Muscle of leg (tissue), 11 donors: Measurements from ENCODE around the gene SLC17A9. TPM values are rescaled to one million over a fixed set of nuclear protein-coding genes. Genes with fewer than 3 reads are reported as not detected.

Source experiments
- DNase-seq: peaks from one replicate; pipeline ENCODE4 v3.0.0; 2013
- H3K27ac ChIP-seq: one replicate; pipeline ENCODE4 v1.5.1; 2013; ENCODE audit warnings: mild to moderate bottlenecking, low read length, control low read depth
- H3K27me3 ChIP-seq: one replicate; pipeline ENCODE4 v1.6.1; 2013; ENCODE audit warnings: low read length; ENCODE audit not compliant: control insufficient read depth, insufficient read depth
- H3K36me3 ChIP-seq: one replicate; pipeline ENCODE4 v1.6.1; 2013; ENCODE audit warnings: low read length; ENCODE audit not compliant: control insufficient read depth, insufficient read depth
- H3K4me1 ChIP-seq: one replicate; pipeline ENCODE4 v1.6.1; 2013; ENCODE audit warnings: low read length; ENCODE audit not compliant: control insufficient read depth, insufficient read depth
- H3K4me3 ChIP-seq: one replicate; pipeline ENCODE4 v1.5.1; 2013; ENCODE audit warnings: low read length, control low read depth
- H3K9me3 ChIP-seq: replicated peaks from 2 replicates; pipeline ENCODE4 v1.6.1; 2013; ENCODE audit warnings: low read depth, low read length; ENCODE audit not compliant: control insufficient read depth
- WGBS: methylation state at CpG from one replicate; pipeline ENCODE4 v1.1.5; 2013; ENCODE audit warnings: missing lambda C conversion rate; ENCODE audit not compliant: insufficient coverage; 5-methylcytosine and 5-hydroxymethylcytosine counted together
- polyA plus RNA-seq, 8 donors: library from polyadenylated mRNA; unstranded; fragments of 120-200 nt; gene quantifications; one replicate each; pipeline versions ENCODE4 v1.2.1 to v1.2.3, GENCODE V29; 2013; ENCODE audit warnings: inconsistent platforms in 1 of 8, low replicate concordance in 1 of 8; ENCODE audit not compliant: insufficient read length in 8 of 8, insufficient read depth in 1 of 8
- total RNA-seq: library from RNA; stranded (reverse); fragments of 120-200 nt; gene quantifications from one replicate; pipeline ENCODE4 v1.2.4, GENCODE V29; 2013

Gene SLC17A9
- total and polyA plus RNA-seq, 9 donors = 0.41 to 1.7 (median 1.2) TPM

GRCh38 chr20:62983210-62983609 lies 30.7 kb downstream of the SLC17A9 start:
- Histone ChIP-seq H3K9me3 (no peaks in the 10 kb centered on the region), H3K4me1 (peaks cover 47% of the 10 kb centered on the region), H3K4me3 (no peak overlapping the region), H3K36me3 (no peaks in the 10 kb centered on the region), H3K27ac (no peak overlapping the region), H3K27me3 (peaks cover 42% of the 10 kb centered on the region)
- WGBS = 93% methylated on average over 3 of the region's 6 CpGs
- DNase-seq = no peak

- DNase-seq = no peak
- Histone ChIP-seq H3K4me1 (peaks cover 44% of the 10 kb centered on the region), H3K9me3 (no peaks in the 10 kb centered on the region), H3K4me3 (no peak overlapping the region), H3K27ac (no peak overlapping the region), H3K27me3 (peaks cover 34% of the 10 kb centered on the region), H3K36me3 (no peaks in the 10 kb centered on the region)
- WGBS = 48% methylated on average over 18 of the region's 18 CpGs
Observed at GRCh38 chr20:62984666-62985443, 32.3 kb downstream of the SLC17A9 start.

GRCh38 chr20:62985444-62985778 lies 32.9 kb downstream of the SLC17A9 start:
- no peak overlapping the region for H3K27ac ChIP-seq
- no peak overlapping the region for H3K4me3 ChIP-seq
- peaks cover 29% of the 10 kb centered on the region for H3K27me3 ChIP-seq
- 53% methylated on average over 14 of the region's 14 CpGs for WGBS
- no peaks in the 10 kb centered on the region for H3K36me3 ChIP-seq
- no peaks in the 10 kb centered on the region for H3K9me3 ChIP-seq
- DNase-seq = no peak
- peaks cover 38% of the 10 kb centered on the region for H3K4me1 ChIP-seq

- Histone ChIP-seq H3K4me1 (peaks cover 31% of the 10 kb centered on the region), H3K36me3 (no peaks in the 10 kb centered on the region), H3K27ac (no peak overlapping the region), H3K9me3 (no peaks in the 10 kb centered on the region), H3K27me3 (peaks cover 22% of the 10 kb centered on the region), H3K4me3 (no peak overlapping the region)
- WGBS = 100% methylated on average over 1 of the region's 6 CpGs
- DNase-seq = no peak
Observed at GRCh38 chr20:62986257-62986800, 33.8 kb downstream of the SLC17A9 start.

GRCh38 chr20:62987114-62987513 lies 34.6 kb downstream of the SLC17A9 start:
- Histone ChIP-seq H3K27ac (no peak overlapping the region), H3K4me3 (no peak overlapping the region), H3K36me3 (no peaks in the 10 kb centered on the region), H3K4me1 (peaks cover 26% of the 10 kb centered on the region), H3K27me3 (peaks cover 20% of the 10 kb centered on the region), H3K9me3 (no peaks in the 10 kb centered on the region)
- DNase-seq = no peak
- 45% methylated on average over 7 of the region's 10 CpGs for WGBS

GRCh38 chr20:62989201-62989601 lies 36.7 kb downstream of the SLC17A9 start:
- no peak overlapping the region for H3K4me3 ChIP-seq
- H3K27ac ChIP-seq = no peak overlapping the region
- 72% methylated on average over 6 of the region's 11 CpGs for WGBS

GRCh38 chr20:62990306-62990825 lies 37.9 kb downstream of the SLC17A9 start:
- Histone ChIP-seq H3K27ac (no peak overlapping the region), H3K36me3 (no peaks in the 10 kb centered on the region), H3K27me3 (peaks cover 28% of the 10 kb centered on the region), H3K4me3 (no peak overlapping the region), H3K4me1 (peaks cover 28% of the 10 kb centered on the region), H3K9me3 (no peaks in the 10 kb centered on the region)
- WGBS = 74% methylated on average over 20 of the region's 22 CpGs
- no peak for DNase-seq

More at GRCh38 chr20:62989201-62989601, 36.7 kb downstream of the SLC17A9 start:
- DNase-seq = no peak
- no peaks in the 10 kb centered on the region for H3K9me3 ChIP-seq
- H3K27me3 ChIP-seq = peaks cover 24% of the 10 kb centered on the region
- peaks cover 25% of the 10 kb centered on the region for H3K4me1 ChIP-seq
- no peaks in the 10 kb centered on the region for H3K36me3 ChIP-seq

- no peaks in the 10 kb centered on the region for H3K9me3 ChIP-seq
- no peaks in the 10 kb centered on the region for H3K36me3 ChIP-seq
- DNase-seq = no peak
- H3K27me3 ChIP-seq = peaks cover 33% of the 10 kb centered on the region
- H3K27ac ChIP-seq = no peak overlapping the region
- H3K4me3 ChIP-seq = no peak overlapping the region
- peaks cover 31% of the 10 kb centered on the region for H3K4me1 ChIP-seq
- 50% methylated on average over 12 of the region's 13 CpGs for WGBS
Observed at GRCh38 chr20:62991196-62991807, 38.8 kb downstream of the SLC17A9 start.

GRCh38 chr20:62991863-62992262 lies 39.4 kb downstream of the SLC17A9 start:
- no peaks in the 10 kb centered on the region for H3K36me3 ChIP-seq
- no peak for DNase-seq
- H3K27ac ChIP-seq = no peak overlapping the region
- H3K4me3 ChIP-seq = no peak overlapping the region
- H3K27me3 ChIP-seq = peaks cover 39% of the 10 kb centered on the region
- 79% methylated on average over 4 of the region's 6 CpGs for WGBS
- peaks cover 32% of the 10 kb centered on the region for H3K4me1 ChIP-seq
- no peaks in the 10 kb centered on the region for H3K9me3 ChIP-seq

GRCh38 chr20:62993856-62994494 lies 41.5 kb downstream of the SLC17A9 start:
- H3K36me3 ChIP-seq = no peaks in the 10 kb centered on the region
- peak; percentile 74 for DNase-seq
- H3K4me1 ChIP-seq = peaks cover 31% of the 10 kb centered on the region
- H3K27me3 ChIP-seq = peaks cover 50% of the 10 kb centered on the region
- peak overlapping the region; percentile 20 for H3K27ac ChIP-seq
- H3K4me3 ChIP-seq = no peak overlapping the region
- WGBS = 72% methylated on average over 19 of the region's 23 CpGs
- H3K9me3 ChIP-seq = no peaks in the 10 kb centered on the region
